T-cell (primary cell): ENCODE data around the gene CBL. TPM values are rescaled to one million over a fixed set of nuclear protein-coding genes. Genes with fewer than 3 reads are reported as not detected.

Experiments used
- ATAC-seq, 4 experiments: fragments of 200-7000 bp in 3 of 4; fragments of 150-1000 bp in 1 of 4; cut with Tn5 transposase; replicated peaks in 1 of 4; 1 replicate in 3 of 4; 2 replicates in 1 of 4; pipeline ENCODE4 v1.10.0; 2021; ENCODE audit warnings: moderate library complexity in 3 of 4, mild to moderate bottlenecking in 2 of 4, moderate number of reproducible peaks in 1 of 4
- CTCF ChIA-PET, 2 donors: fragments of 300-600 bp; sonication (Branson Sonifier 250); formaldehyde crosslinking; loops; one replicate each; lab custom pipeline; 2022; ENCODE audit warnings: antibody characterized with exemption in 2 of 2; lab: Charles Lee
- POLR2A ChIA-PET, 2 donors: fragments of 300-600 bp; sonication (Branson Sonifier 250); formaldehyde crosslinking; loops; one replicate each; lab custom pipeline; 2022; ENCODE audit warnings: antibody characterized with exemption in 2 of 2; lab: Charles Lee
- DNase-seq, 35 experiments: peaks; one replicate each; pipeline versions ENCODE4 v3.0.0 to v3.0.0-alpha.2; 2013 to 2023
- H3K27ac ChIP-seq: one replicate; pipeline ENCODE4 v1.5.1; 2013; ENCODE audit warnings: low read length
- H3K27me3 ChIP-seq, 2 experiments: replicated peaks in 1 of 2; 1 replicate in 1 of 2; 2 replicates in 1 of 2; pipeline versions ENCODE4 v1.6.1 to v1.7.0; 2013; ENCODE audit warnings: low read length in 1 of 2, mixed read lengths in 1 of 2; ENCODE audit not compliant: control insufficient read depth in 2 of 2, insufficient read depth in 2 of 2; ENCODE audit errors: extremely low read depth in 1 of 2
- H3K36me3 ChIP-seq, 2 donors: 1 replicate in 1 of 2; 2 replicates in 1 of 2; pipeline versions ENCODE4 v1.6.1 to v1.7.0; 2013; ENCODE audit warnings: low read length in 1 of 2; ENCODE audit not compliant: control insufficient read depth in 2 of 2, insufficient read depth in 1 of 2; ENCODE audit errors: extremely low read depth in 1 of 2
- H3K4me1 ChIP-seq, 2 experiments: 1 replicate in 1 of 2; 2 replicates in 1 of 2; pipeline versions ENCODE4 v1.6.1 to v1.7.0; 2013; ENCODE audit warnings: low read length in 2 of 2, mixed read lengths in 1 of 2; ENCODE audit not compliant: insufficient read depth in 2 of 2, control insufficient read depth in 1 of 2; ENCODE audit errors: extremely low read depth in 1 of 2
- H3K4me3 ChIP-seq, 2 donors: 1 replicate in 1 of 2; 2 replicates in 1 of 2; pipeline versions ENCODE4 v1.5.1 to v1.7.0; 2013; ENCODE audit warnings: mild to moderate bottlenecking in 2 of 2, low read length in 1 of 2, moderate library complexity in 1 of 2; ENCODE audit not compliant: control insufficient read depth in 1 of 2; ENCODE audit errors: extremely low read depth in 1 of 2
- H3K9me3 ChIP-seq: 2 replicates; pipeline ENCODE4 v1.7.0; 2013
- H3K27ac Mint-ChIP-seq, 2 donors: one replicate each; pipeline ENCODE4 v1.8.0; 2020 to 2021; ENCODE audit warnings: mild to moderate bottlenecking in 2 of 2, mixed read lengths in 2 of 2
- H3K27me3 Mint-ChIP-seq, 2 donors: one replicate each; pipeline ENCODE4 v1.8.0; 2021 to 2022; ENCODE audit warnings: mixed read lengths in 2 of 2
- H3K36me3 Mint-ChIP-seq: one replicate; pipeline ENCODE4 v1.8.0; 2021; ENCODE audit warnings: mixed read lengths
- H3K4me1 Mint-ChIP-seq, 3 donors: one replicate each; pipeline ENCODE4 v1.8.0; 2020 to 2022; ENCODE audit warnings: mixed read lengths in 3 of 3, mild to moderate bottlenecking in 1 of 3
- H3K4me3 Mint-ChIP-seq, 3 donors: one replicate each; pipeline ENCODE4 v1.8.0; 2020 to 2022; ENCODE audit warnings: mild to moderate bottlenecking in 3 of 3, mixed read lengths in 3 of 3, moderate library complexity in 3 of 3
- H3K9me3 Mint-ChIP-seq, 3 donors: one replicate each; pipeline ENCODE4 v1.8.0; 2020 to 2022; ENCODE audit warnings: mixed read lengths in 3 of 3
- WGBS: methylation state at CpG from one replicate; pipeline ENCODE4 v1.1.5; 2013; ENCODE audit warnings: missing lambda C conversion rate; ENCODE audit not compliant: insufficient coverage; 5-methylcytosine and 5-hydroxymethylcytosine counted together
- total RNA-seq, 35 experiments: library from RNA in 6 of 35; stranded (reverse) in 6 of 35; fragments of 120-200 nt in 1 of 35; gene quantifications; one replicate each; pipeline versions ENCODE4 v1.2.1 to v1.2.4 and lab custom pipeline; 2013 to 2026

The CBL gene
- total RNA-seq, 5 donors from 2014 or later (not counting 1 experiment from before 2014, with no cell fraction given) = 40.9 to 42.2 (median 41.1) TPM

- H3K27me3 Mint-ChIP-seq = peaks cover 5 to 7% of the 10 kb centered on the region in 2 donors
- ATAC-seq (no peak), DNase-seq (peak in 1 of 35 experiments; percentile 10)
- ChIA-PET CTCF (interaction anchor here (0.7 to 2.1 kb wide), 9 partner anchors 11 to 220 kb away, joined by 3 to 12 read pairs (median 4); partner anchors contain the start of genes CBL (in 1 of the 2) and HINFP (in 1 of the 2)), POLR2A (interaction anchor here in 1 of 2 donors (0.5 to 1.0 kb wide), 3 partner anchors 15 to 409 kb away, joined by 3 read pairs; partner anchors contain the start of gene VPS11)
- Histone ChIP-seq H3K36me3 (no peaks in the 10 kb centered on the region), H3K4me1 (peaks cover 2 to 44% of the 10 kb centered on the region in 2 experiments), H3K4me3 (no peak overlapping the region), H3K27ac (no peak overlapping the region), H3K9me3 (no peaks in the 10 kb centered on the region), H3K27me3 (peaks cover 0 to 33% of the 10 kb centered on the region in 2 experiments)
- peak overlapping the region in 2 of 3 donors; percentile 4 to 83 for H3K4me3 Mint-ChIP-seq
- H3K9me3 Mint-ChIP-seq = no peaks in the 10 kb centered on the region
- no peak overlapping the region for H3K27ac Mint-ChIP-seq
- whole genome bisulfite sequencing = 74% methylated on average over 3 of the region's 6 CpGs
- H3K4me1 Mint-ChIP-seq = peaks cover 20 to 35% (median 21%) of the 10 kb centered on the region in 3 donors
- no peaks in the 10 kb centered on the region for H3K36me3 Mint-ChIP-seq
Measured at GRCh38 chr11:119322360-119322739, 116.2 kb downstream of the CBL start.

DNA sequence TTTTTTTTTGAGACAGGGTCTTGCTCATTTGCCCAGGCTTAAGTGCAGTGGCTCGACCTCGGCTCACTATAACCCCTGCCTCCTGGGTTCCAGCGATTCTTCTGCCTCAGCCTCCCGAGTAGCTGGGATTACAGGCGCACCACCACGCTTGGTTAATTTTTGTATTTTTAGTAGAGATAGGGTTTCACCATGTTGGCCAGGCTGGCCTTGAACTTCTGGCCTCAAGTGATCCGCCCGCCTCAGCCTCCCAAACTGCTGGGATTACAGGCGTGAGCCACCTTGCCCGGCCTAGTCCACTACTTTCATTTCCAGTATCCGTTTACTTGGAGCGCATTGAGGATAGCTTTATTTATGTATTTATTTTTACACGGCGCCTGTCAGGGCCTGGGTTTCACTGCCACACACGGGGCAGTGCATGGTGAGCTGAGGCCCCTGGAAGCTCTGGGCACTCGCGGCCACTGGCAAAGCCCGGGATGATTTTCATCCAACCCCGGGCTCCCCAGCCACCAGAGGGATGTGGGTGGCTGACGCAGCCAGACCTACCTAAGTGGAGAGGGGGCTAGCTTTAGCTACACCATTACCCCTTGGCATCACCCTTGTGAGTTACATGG is 116.9 kb downstream of the CBL start:
- H3K9me3 ChIP-seq = no peaks in the 10 kb centered on the region
- ChIA-PET POLR2A (interaction anchor here in 1 of 2 donors (0.6 kb wide), 1 partner anchor 255 kb away, joined by 3 read pairs; the partner anchor contains the start of gene VPS11), CTCF (interaction anchor here (0.5 to 2.1 kb wide), 21 partner anchors 9 to 1024 kb away, joined by 3 to 12 read pairs (median 4); partner anchors contain the start of genes CBL (in 2 of the 2) and HINFP (in 1 of the 2))
- Mint-ChIP-seq H3K27ac (no peak overlapping the region), H3K4me1 (peaks cover 20 to 32% (median 21%) of the 10 kb centered on the region in 3 donors), H3K4me3 (peak overlapping the region in 1 of 3 donors; percentile 83), H3K27me3 (peaks cover 3 to 5% of the 10 kb centered on the region in 2 donors), H3K9me3 (no peaks in the 10 kb centered on the region), H3K36me3 (no peaks in the 10 kb centered on the region)
- H3K27me3 ChIP-seq = peaks cover 0 to 26% of the 10 kb centered on the region in 2 experiments
- DNase-seq (no peak), ATAC-seq (no peak)
- no peaks in the 10 kb centered on the region for H3K36me3 ChIP-seq
- H3K4me3 ChIP-seq = no peak overlapping the region
- no peak overlapping the region for H3K27ac ChIP-seq
- WGBS = 90% methylated on average over 7 of the region's 20 CpGs
- H3K4me1 ChIP-seq = peaks cover 2 to 41% of the 10 kb centered on the region in 2 experiments

DNA sequence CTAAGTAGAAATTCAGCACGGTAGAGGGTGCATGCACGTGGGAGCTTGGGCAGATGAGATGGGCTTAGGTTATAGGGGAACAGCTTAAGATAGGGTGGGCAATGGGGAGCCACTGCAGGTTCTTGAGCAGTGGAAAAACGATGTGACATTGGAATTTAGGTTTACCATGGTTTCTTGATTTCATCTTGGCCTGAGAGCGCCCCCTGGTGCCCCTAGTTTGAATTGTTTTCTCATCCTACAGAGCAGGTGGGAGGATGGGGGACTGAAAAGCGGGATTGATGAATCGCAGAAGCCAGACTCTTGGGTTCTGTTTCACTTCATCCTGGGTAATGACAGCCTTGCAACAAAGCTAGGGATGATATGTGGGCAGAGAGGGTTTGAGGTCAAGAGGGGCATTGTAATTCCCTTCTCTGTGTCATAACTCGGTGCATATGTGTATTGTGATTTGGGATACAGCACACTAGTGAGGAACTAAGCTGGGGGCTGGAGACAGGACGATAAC is 117.4 kb downstream of the CBL start:
- Histone ChIP-seq H3K4me3 (no peak overlapping the region), H3K27me3 (peaks cover 0 to 21% of the 10 kb centered on the region in 2 experiments), H3K36me3 (no peaks in the 10 kb centered on the region), H3K4me1 (peaks cover 2 to 35% of the 10 kb centered on the region in 2 experiments), H3K27ac (no peak overlapping the region), H3K9me3 (no peaks in the 10 kb centered on the region)
- WGBS = 16% methylated on average over 4 of the region's 8 CpGs
- Mint-ChIP-seq H3K27ac (no peak overlapping the region), H3K36me3 (no peaks in the 10 kb centered on the region), H3K4me1 (peaks cover 20 to 27% (median 20%) of the 10 kb centered on the region in 3 donors), H3K9me3 (no peaks in the 10 kb centered on the region), H3K27me3 (peaks cover 3 to 5% of the 10 kb centered on the region in 2 donors), H3K4me3 (peak overlapping the region in 1 of 3 donors; percentile 31)
- POLR2A ChIA-PET = interaction anchor here in 1 of 2 donors (0.5 kb wide), 1 partner anchor 16 kb away, joined by 5 read pairs; no protein-coding TSS in a partner anchor
- ATAC-seq (peak in 2 of 4 experiments; percentile 8 to 23), DNase-seq (peak; percentile 44 to 85 (median 75))
- CTCF ChIA-PET = interaction anchor here (0.5 to 2.1 kb wide), 25 partner anchors 8 to 330 kb away, joined by 3 to 12 read pairs (median 4); partner anchors contain the start of genes CBL (in 2 of the 2) and HINFP (in 1 of the 2)

DNA sequence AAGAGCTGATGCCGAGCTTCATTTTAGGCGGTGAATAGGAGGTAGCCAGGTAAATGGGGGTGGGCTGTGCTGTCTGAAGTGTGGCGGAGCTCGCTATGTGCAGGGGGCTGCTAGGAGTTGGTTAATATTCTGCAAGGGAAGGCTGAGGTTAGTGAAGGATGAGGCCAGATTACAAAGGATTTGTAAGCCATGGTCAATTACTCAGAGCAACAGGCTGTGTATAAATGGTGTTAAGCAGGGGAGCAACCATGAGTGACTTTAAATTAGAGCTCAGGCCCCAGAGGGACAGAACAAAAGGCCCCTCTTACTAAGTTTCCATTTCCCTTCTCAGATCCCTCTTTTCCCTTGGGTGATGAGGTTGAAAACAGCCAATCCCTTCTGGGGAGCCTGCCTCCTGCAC is 118.0 kb downstream of the CBL start:
- H3K4me1 ChIP-seq = peaks cover 2 to 29% of the 10 kb centered on the region in 2 experiments
- Mint-ChIP-seq H3K27ac (no peak overlapping the region), H3K4me1 (peaks cover 15 to 23% (median 20%) of the 10 kb centered on the region in 3 donors), H3K27me3 (peaks cover 6 to 7% of the 10 kb centered on the region in 2 donors), H3K36me3 (no peaks in the 10 kb centered on the region), H3K9me3 (no peaks in the 10 kb centered on the region), H3K4me3 (no peak overlapping the region)
- no peak overlapping the region for H3K27ac ChIP-seq
- WGBS = 77% methylated on average over 4 of the region's 4 CpGs
- H3K4me3 ChIP-seq = no peak overlapping the region
- ChIA-PET POLR2A (interaction anchor here in 1 of 2 donors (0.5 kb wide), 1 partner anchor 17 kb away, joined by 5 read pairs; no protein-coding TSS in a partner anchor), CTCF (interaction anchor here (0.5 to 2.1 kb wide), 18 partner anchors 9 to 128 kb away, joined by 3 to 12 read pairs (median 4); partner anchors contain the start of gene CBL (in 2 of the 2))
- ATAC-seq = no peak
- no peaks in the 10 kb centered on the region for H3K9me3 ChIP-seq
- DNase-seq = no peak
- peaks cover 0 to 14% of the 10 kb centered on the region in 2 experiments for H3K27me3 ChIP-seq
- no peaks in the 10 kb centered on the region for H3K36me3 ChIP-seq

GRCh38 chr11:119329320-119329719 is 123.2 kb downstream of the CBL start:
- CTCF ChIA-PET = interaction anchor here in 1 of 2 donors (0.7 kb wide), 1 partner anchor 11 kb away, joined by 8 read pairs; no protein-coding TSS in a partner anchor
- Mint-ChIP-seq H3K4me1 (peaks cover 8 to 13% (median 8%) of the 10 kb centered on the region in 3 donors), H3K36me3 (no peaks in the 10 kb centered on the region), H3K9me3 (no peaks in the 10 kb centered on the region), H3K27ac (no peak overlapping the region), H3K27me3 (peaks cover 10 to 16% of the 10 kb centered on the region in 2 donors), H3K4me3 (no peak overlapping the region)
- Histone ChIP-seq H3K4me3 (no peak overlapping the region), H3K36me3 (no peaks in the 10 kb centered on the region), H3K27ac (no peak overlapping the region), H3K4me1 (peaks cover 0 to 6% of the 10 kb centered on the region in 2 experiments), H3K9me3 (no peaks in the 10 kb centered on the region), H3K27me3 (peaks cover 0 to 2% of the 10 kb centered on the region in 2 experiments)
- POLR2A ChIA-PET = interaction anchor here in 1 of 2 donors (0.7 kb wide), 1 partner anchor 9 kb away, joined by 14 read pairs; no protein-coding TSS in a partner anchor
- WGBS = no CpG with 5 or more reads among the region's 2 CpGs
- no peak for ATAC-seq
- DNase-seq = no peak

DNA sequence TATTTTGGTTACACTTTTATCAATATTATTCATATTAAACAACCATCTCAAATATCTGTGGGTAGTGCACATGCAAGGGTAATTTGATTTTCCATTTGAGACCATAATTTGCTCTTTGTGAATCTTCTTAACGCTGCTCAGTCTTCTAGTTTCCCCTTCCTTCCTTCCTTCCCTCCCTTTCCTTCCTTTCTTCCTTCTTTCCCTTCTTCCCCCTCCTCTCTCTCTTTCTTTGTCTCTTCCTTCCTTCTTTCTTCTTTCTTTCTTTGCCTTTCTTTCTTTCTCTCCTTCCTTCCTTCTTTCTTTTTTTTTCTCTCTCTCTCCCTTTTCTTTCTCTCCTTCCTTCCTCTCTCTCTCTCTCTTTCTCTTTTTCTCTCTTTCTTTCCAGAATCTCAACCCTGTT is 124.1 kb downstream of the CBL start:
- ChIA-PET CTCF (no interaction called here), POLR2A (no interaction called here)
- Mint-ChIP-seq H3K27ac (no peak overlapping the region), H3K4me3 (no peak overlapping the region), H3K36me3 (no peaks in the 10 kb centered on the region), H3K9me3 (no peaks in the 10 kb centered on the region), H3K4me1 (peaks cover 14 to 21% (median 15%) of the 10 kb centered on the region in 3 donors), H3K27me3 (peaks cover 10 to 16% of the 10 kb centered on the region in 2 donors)
- Histone ChIP-seq H3K36me3 (no peaks in the 10 kb centered on the region), H3K4me1 (peaks cover 5 to 13% of the 10 kb centered on the region in 2 experiments), H3K27me3 (peaks cover 0 to 2% of the 10 kb centered on the region in 2 experiments), H3K9me3 (no peaks in the 10 kb centered on the region), H3K27ac (no peak overlapping the region), H3K4me3 (no peak overlapping the region)
- ATAC-seq (no peak), DNase-seq (no peak)
- WGBS = 31% methylated on average over 1 of the region's 1 CpG
